SK-N-SH treated with all-trans-retinoic acid at 6 μM for 48 hours (cell line): ENCODE data around the gene DENND4C.

Source experiments
- CSRNP3 ChIP-seq: fragments of 250-450 bp; sonication (Bioruptor Pico); IDR thresholded peaks from 2 replicates; pipeline ENCODE4 v1.5.1; 2021; ENCODE audit warnings: mild to moderate bottlenecking, moderate library complexity
- ESRRG ChIP-seq: fragments of 250-450 bp; sonication (Bioruptor Pico); IDR thresholded peaks from 2 replicates; pipeline ENCODE4 v1.6.1; 2021; ENCODE audit warnings: mild to moderate bottlenecking
- PATZ1 ChIP-seq: fragments of 250-450 bp; sonication (Bioruptor Pico); IDR thresholded peaks from 2 replicates; pipeline ENCODE4 v1.8.0; 2020; ENCODE audit warnings: mild to moderate bottlenecking, moderate library complexity, borderline replicate concordance
- RARB ChIP-seq: fragments of 250-450 bp; sonication (Bioruptor Pico); IDR thresholded peaks from 2 replicates; pipeline ENCODE4 v1.8.0; 2021; ENCODE audit warnings: mild to moderate bottlenecking, moderate library complexity
- TCF4 ChIP-seq: fragments of 250-450 bp; sonication (Bioruptor Pico); IDR thresholded peaks from 2 replicates; pipeline ENCODE4 v1.8.0; 2021; ENCODE audit warnings: mild to moderate bottlenecking, moderate library complexity, borderline replicate concordance
- TOX ChIP-seq: fragments of 250-450 bp; sonication (Bioruptor Pico); IDR thresholded peaks from 2 replicates; pipeline ENCODE4 v1.8.0; 2021; ENCODE audit warnings: mild to moderate bottlenecking, moderate library complexity, borderline replicate concordance
- ZNF565 ChIP-seq: fragments of 450-650 bp; formaldehyde crosslinking; conservative IDR thresholded peaks from 2 replicates; pipeline ENCODE4 v1.5.0; 2020; ENCODE audit warnings: low read depth, mild to moderate bottlenecking, moderate library complexity
- ZNF70 ChIP-seq: fragments of 450-650 bp; formaldehyde crosslinking; IDR thresholded peaks from 2 replicates; pipeline ENCODE4 v1.5.0; 2020; ENCODE audit warnings: mild to moderate bottlenecking, moderate library complexity
- ZNF8 ChIP-seq: fragments of 450-650 bp; formaldehyde crosslinking; IDR thresholded peaks from 2 replicates; pipeline ENCODE4 v1.5.0; 2020; ENCODE audit warnings: mild to moderate bottlenecking, moderate library complexity

GRCh38 chr9:19378164-19378563 is 147.7 kb downstream of the DENND4C start:
- TF ChIP-seq ZNF8 (CRISPR knock-in tag) (no peak), TCF4 (CRISPR knock-in tag) (no peak), ESRRG (CRISPR knock-in tag) (no peak), ZNF70 (CRISPR knock-in tag) (no peak), TOX (CRISPR knock-in tag) (no peak), PATZ1 (CRISPR knock-in tag) (no peak), RARB (CRISPR knock-in tag) (no peak), CSRNP3 (CRISPR knock-in tag) (no peak), ZNF565 (CRISPR knock-in tag) (no peak)
